Parathyroid adenoma (tissue), 2 donors: ENCODE data around the gene EPHB1.

Experiments used
- H2AFZ ChIP-seq: fragments of 300-600 bp; sonication (generic); one replicate; pipeline ENCODE4 v1.7.0; 2017; ENCODE audit warnings: antibody characterized with exemption, mild to moderate bottlenecking
- H3K27ac ChIP-seq: fragments of 300-600 bp; sonication (generic); one replicate; pipeline ENCODE4 v1.7.0; 2017
- H3K27me3 ChIP-seq: fragments of 300-600 bp; sonication (generic); one replicate; pipeline ENCODE4 v1.7.0; 2017; ENCODE audit warnings: low read length; ENCODE audit not compliant: control insufficient read depth, insufficient read depth
- H3K36me3 ChIP-seq: fragments of 300-600 bp; sonication (generic); one replicate; pipeline ENCODE4 v1.7.0; 2017; ENCODE audit warnings: low read length; ENCODE audit not compliant: control insufficient read depth, insufficient read depth
- H3K4me1 ChIP-seq: fragments of 300-600 bp; sonication (generic); one replicate; pipeline ENCODE4 v1.7.0; 2017; ENCODE audit warnings: control low read depth
- H3K4me2 ChIP-seq: fragments of 300-600 bp; sonication (generic); one replicate; pipeline ENCODE4 v1.7.0; 2017; ENCODE audit warnings: low read length
- H3K4me3 ChIP-seq: fragments of 300-600 bp; sonication (generic); one replicate; pipeline ENCODE4 v1.7.0; 2017; ENCODE audit warnings: low read depth, low read length
- H3K79me2 ChIP-seq: fragments of 300-600 bp; sonication (generic); one replicate; pipeline ENCODE4 v1.7.0; 2017; ENCODE audit warnings: control low read depth
- H3K9ac ChIP-seq: fragments of 300-600 bp; sonication (generic); one replicate; pipeline ENCODE4 v1.7.0; 2017; ENCODE audit warnings: mild to moderate bottlenecking
- H3K9me3 ChIP-seq: fragments of 300-600 bp; sonication (generic); one replicate; pipeline ENCODE4 v1.7.0; 2017; ENCODE audit warnings: low read length; ENCODE audit not compliant: control insufficient read depth
- CTCF ChIP-seq: fragments of 300-600 bp; sonication (generic); IDR thresholded peaks from one replicate; pipeline ENCODE4 v1.7.0; 2017; ENCODE audit warnings: antibody characterized with exemption, mild to moderate bottlenecking
- donor health status: primary hyperparathyroidism.

EPHB1 gene

DNA sequence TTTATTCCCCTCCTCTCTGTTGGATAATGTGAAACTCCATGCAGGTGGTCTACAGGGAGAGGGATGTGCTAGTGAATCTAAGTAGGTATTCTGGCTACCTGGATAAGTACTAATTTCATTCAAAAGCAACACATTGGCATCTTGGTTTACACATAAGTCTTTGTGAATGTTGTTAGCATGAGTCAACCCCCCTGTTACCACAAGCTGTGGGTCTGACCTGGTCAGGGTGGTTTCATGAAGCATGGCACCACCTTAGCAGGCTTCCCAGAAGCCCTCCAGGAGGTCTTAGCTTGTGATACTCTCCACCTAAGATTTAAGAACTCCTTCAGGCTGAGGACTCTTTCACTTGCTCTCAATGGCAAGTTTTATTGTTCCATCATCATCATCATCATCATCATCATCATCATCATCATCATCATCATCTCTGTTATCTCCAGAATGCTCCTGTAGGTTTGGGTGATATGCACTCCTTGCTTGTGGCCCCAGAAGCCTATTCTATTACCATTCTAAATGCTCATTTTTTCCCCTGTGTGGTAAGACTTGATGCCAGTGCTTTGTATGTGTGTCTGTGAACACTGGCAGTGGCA lies 62.8 kb downstream of the EPHB1 start:
- no peak overlapping the region for H3K4me3 ChIP-seq
- no peaks in the 10 kb centered on the region for H3K4me1 ChIP-seq
- H3K27ac ChIP-seq = no peak overlapping the region
- no peak overlapping the region for H2AFZ ChIP-seq
- no peak overlapping the region for H3K4me2 ChIP-seq
- H3K9ac ChIP-seq = no peak overlapping the region
- H3K36me3 ChIP-seq = no peaks in the 10 kb centered on the region
- H3K27me3 ChIP-seq = no peaks in the 10 kb centered on the region
- no peaks in the 10 kb centered on the region for H3K79me2 ChIP-seq
- TF ChIP-seq CTCF = no peak
- H3K9me3 ChIP-seq = no peaks in the 10 kb centered on the region

GRCh38 chr3:134858441-134859035 lies 63.5 kb downstream of the EPHB1 start:
- Histone ChIP-seq H3K4me2 (no peak overlapping the region), H3K27me3 (no peaks in the 10 kb centered on the region), H2AFZ (no peak overlapping the region)

GRCh38 chr3:134859341-134859740 lies 64.3 kb downstream of the EPHB1 start:
- no peaks in the 10 kb centered on the region for H3K4me1 ChIP-seq
- no peak overlapping the region for H3K27ac ChIP-seq
- no peaks in the 10 kb centered on the region for H3K27me3 ChIP-seq
- no peak overlapping the region for H2AFZ ChIP-seq
- H3K4me2 ChIP-seq = no peak overlapping the region
- no peak overlapping the region for H3K9ac ChIP-seq
- no peaks in the 10 kb centered on the region for H3K79me2 ChIP-seq
- no peak for TF ChIP-seq CTCF
- no peaks in the 10 kb centered on the region for H3K9me3 ChIP-seq
- no peak overlapping the region for H3K4me3 ChIP-seq
- H3K36me3 ChIP-seq = no peaks in the 10 kb centered on the region

More at GRCh38 chr3:134858441-134859035, 63.5 kb downstream of the EPHB1 start:
- Histone ChIP-seq H3K9me3 (no peaks in the 10 kb centered on the region), H3K4me1 (no peaks in the 10 kb centered on the region), H3K79me2 (no peaks in the 10 kb centered on the region), H3K9ac (no peak overlapping the region), H3K27ac (no peak overlapping the region), H3K36me3 (no peaks in the 10 kb centered on the region), H3K4me3 (no peak overlapping the region)
- TF ChIP-seq CTCF = no peak

- Histone ChIP-seq H3K79me2 (no peaks in the 10 kb centered on the region), H3K4me2 (no peak overlapping the region), H3K4me3 (no peak overlapping the region), H3K9ac (no peak overlapping the region), H3K36me3 (no peaks in the 10 kb centered on the region), H2AFZ (no peak overlapping the region), H3K4me1 (no peaks in the 10 kb centered on the region), H3K9me3 (no peaks in the 10 kb centered on the region), H3K27ac (no peak overlapping the region), H3K27me3 (no peaks in the 10 kb centered on the region)
- TF ChIP-seq CTCF = no peak
These were observed 65.1 kb downstream of the EPHB1 start for GRCh38 chr3:134860141-134860540.

- Histone ChIP-seq H3K27me3 (no peaks in the 10 kb centered on the region), H3K9me3 (no peaks in the 10 kb centered on the region), H3K4me3 (no peak overlapping the region), H3K27ac (no peak overlapping the region), H3K4me1 (no peaks in the 10 kb centered on the region), H2AFZ (no peak overlapping the region), H3K4me2 (no peak overlapping the region), H3K9ac (no peak overlapping the region), H3K79me2 (no peaks in the 10 kb centered on the region), H3K36me3 (no peaks in the 10 kb centered on the region)
- TF ChIP-seq CTCF = no peak
These were observed 68.9 kb downstream of the EPHB1 start for GRCh38 chr3:134863915-134864314.
